Right lobe of liver (tissue), 6 donors: ENCODE measurements around the gene KIF5B. TPM values are rescaled to one million over a fixed set of nuclear protein-coding genes. Genes with fewer than 3 reads are reported as not detected.

Experiments used
- ATAC-seq, 4 donors: fragments of 200-7000 bp; cut with Tn5 transposase; one replicate each; pipeline ENCODE4 v1.9.1; 2020; ENCODE audit warnings: mild to moderate bottlenecking in 4 of 4, moderate library complexity in 4 of 4
- DNase-seq, 3 donors: peaks; one replicate each; pipeline ENCODE4 v3.0.0-alpha.2; 2020
- H3K27ac ChIP-seq, 3 donors: fragments of 200-600 bp; one replicate each; pipeline ENCODE4 v1.8.0; 2022
- H3K27me3 ChIP-seq, 2 donors: fragments of 200-600 bp; one replicate each; pipeline ENCODE4 v1.8.0; 2022
- H3K36me3 ChIP-seq, 4 donors: fragments of 200-600 bp; sonication (generic) in 1 of 4; one replicate each; pipeline versions ENCODE4 v1.5.1 to v1.8.0; 2017 to 2022; ENCODE audit warnings: control low read depth in 1 of 4
- H3K4me1 ChIP-seq, 4 donors: fragments of 200-600 bp; sonication (generic) in 1 of 4; one replicate each; pipeline versions ENCODE4 v1.5.1 to v1.8.0; 2017 to 2022; ENCODE audit warnings: control low read depth in 1 of 4
- H3K4me3 ChIP-seq, 3 donors: fragments of 200-600 bp; one replicate each; pipeline ENCODE4 v1.8.0; 2022
- H3K9me3 ChIP-seq, 4 donors: fragments of 200-600 bp; sonication (generic) in 1 of 4; one replicate each; pipeline versions ENCODE4 v1.5.1 to v1.8.0; 2017 to 2022; ENCODE audit warnings: control low read depth in 1 of 4
- CTCF ChIP-seq, 4 donors: fragments of 200-600 bp in 3 of 4; fragments of 450-650 bp in 1 of 4; IDR thresholded peaks; one replicate each; pipeline versions ENCODE4 v1.5.1 to v1.8.0; 2016 to 2022; ENCODE audit warnings: antibody characterized with exemption in 4 of 4, mild to moderate bottlenecking in 2 of 4
- POLR2A ChIP-seq: fragments of 450-650 bp; IDR thresholded peaks from one replicate; pipeline ENCODE4 v1.6.1; 2017; ENCODE audit warnings: antibody characterized with exemption, mild to moderate bottlenecking
- WGBS: methylation state at CpG from one replicate; pipeline ENCODE4 v1.1.6; 2018; ENCODE audit warnings: low coverage, low lambda C conversion rate; ENCODE audit not compliant: insufficient coverage; ENCODE audit errors: missing lambda C conversion rate; 5-methylcytosine and 5-hydroxymethylcytosine counted together
- intact Hi-C, 2 donors: fragments of 100-400 bp; cut with DNase I; formaldehyde crosslinking; loops; one replicate each; pipeline versions ENCODE4 v1.11.2 to v1.14.1; 2022
- total RNA-seq, 6 experiments: library from RNA; depleted of rRNA in 2 of 6; stranded (reverse); fragments of >200 nt in 2 of 6; fragmentation: NEBNext Ultra II Directional in 3 of 6; extraction: Animal tissue kit (Norgen Biotek cat#: 25700) in 3 of 6; gene quantifications; one replicate each; pipeline versions ENCODE4 v1.1.0 to v1.2.4, GENCODE V29; 2016 to 2023
- donor health status: DM: no; HTN: yes; CAD: no.
- donor health status: DM: no; HTN: no; CAD: no.
- donor health status: DM: no; HTN: no; CAD: no.
- donor health status: DM: no; HTN: yes; CAD: no.
- donor health status: DM: no; HTN: yes; CAD: no.

Gene KIF5B
- total RNA-seq, 6 experiments from 2014 or later = 12.8 to 44.4 (median 23.3) TPM

GRCh38 chr10:31978156-31978483 is 78.1 kb downstream of the KIF5B start:
- H3K9me3 ChIP-seq = no peaks in the 10 kb centered on the region
- TF ChIP-seq CTCF (IDR thresholded peaks at IDR 0.05) (no peak), POLR2A (no peak)
- no peaks in the 10 kb centered on the region for H3K4me1 ChIP-seq
- 63% methylated on average over 2 of the region's 2 CpGs for WGBS
- H3K4me3 ChIP-seq = no peak overlapping the region
- no peak for DNase-seq
- intact Hi-C loops = no loop called here
- no peak for ATAC-seq
- no peaks in the 10 kb centered on the region for H3K27me3 ChIP-seq
- no peaks in the 10 kb centered on the region for H3K36me3 ChIP-seq
- no peak overlapping the region for H3K27ac ChIP-seq

- no peaks in the 10 kb centered on the region for H3K36me3 ChIP-seq
- no peaks in the 10 kb centered on the region for H3K4me1 ChIP-seq
- no peak for DNase-seq
- TF ChIP-seq POLR2A (no peak), CTCF (IDR thresholded peaks at IDR 0.05) (no peak)
- H3K9me3 ChIP-seq = no peaks in the 10 kb centered on the region
- H3K27me3 ChIP-seq = no peaks in the 10 kb centered on the region
- intact Hi-C loops = no loop called here
- no peak overlapping the region for H3K27ac ChIP-seq
- 44% methylated on average over 5 of the region's 5 CpGs for WGBS
- no peak overlapping the region for H3K4me3 ChIP-seq
- ATAC-seq = peak; percentile 48 to 75 (median 63)
Measured at GRCh38 chr10:31977440-31978155, 78.6 kb downstream of the KIF5B start.

- intact Hi-C loops = no loop called here
- no peak overlapping the region for H3K27ac ChIP-seq
- WGBS = 94% methylated on average over 1 of the region's 6 CpGs
- DNase-seq = no peak
- H3K4me1 ChIP-seq = no peaks in the 10 kb centered on the region
- no peaks in the 10 kb centered on the region for H3K9me3 ChIP-seq
- ATAC-seq = no peak
- no peaks in the 10 kb centered on the region for H3K36me3 ChIP-seq
- no peaks in the 10 kb centered on the region for H3K27me3 ChIP-seq
- no peak overlapping the region for H3K4me3 ChIP-seq
- TF ChIP-seq POLR2A = no peak
- no peak for TF ChIP-seq CTCF (IDR thresholded peaks at IDR 0.05)
Measured at GRCh38 chr10:31975157-31975765, 81.0 kb downstream of the KIF5B start.

GRCh38 chr10:31974434-31975124 is 81.6 kb downstream of the KIF5B start:
- no peak overlapping the region for H3K27ac ChIP-seq
- H3K4me3 ChIP-seq = no peak overlapping the region
- intact Hi-C loops = no loop called here
- ATAC-seq (no peak), DNase-seq (no peak)
- H3K9me3 ChIP-seq = no peaks in the 10 kb centered on the region
- H3K4me1 ChIP-seq = no peaks in the 10 kb centered on the region
- H3K36me3 ChIP-seq = no peaks in the 10 kb centered on the region
- H3K27me3 ChIP-seq = no peaks in the 10 kb centered on the region
- TF ChIP-seq POLR2A (no peak), CTCF (IDR thresholded peaks at IDR 0.05) (no peak)
- WGBS = 73% methylated on average over 4 of the region's 4 CpGs
